Skeletal muscle satellite cell (primary cell): ENCODE data around the gene G6PC3.

Experiments
- H3K27me3 ChIP-seq: 2 replicates; pipeline ENCODE4 v1.7.0; 2013; ENCODE audit warnings: low read length; ENCODE audit not compliant: control insufficient read depth, insufficient read depth
- H3K36me3 ChIP-seq: 2 replicates; pipeline ENCODE4 v1.7.0; 2013; ENCODE audit warnings: mild to moderate bottlenecking, control low read depth, low read length; ENCODE audit not compliant: insufficient read depth
- H3K4me1 ChIP-seq: 2 replicates; pipeline ENCODE4 v1.7.0; 2013; ENCODE audit warnings: low read length; ENCODE audit not compliant: control insufficient read depth, insufficient read depth
- H3K4me2 ChIP-seq: 2 replicates; pipeline ENCODE4 v1.7.0; 2013; ENCODE audit warnings: mild to moderate bottlenecking, low read length
- H3K4me3 ChIP-seq: 2 replicates; pipeline ENCODE4 v1.7.0; 2013; ENCODE audit warnings: low read length
- H3K9ac ChIP-seq: 2 replicates; pipeline ENCODE4 v1.7.0; 2013; ENCODE audit warnings: mild to moderate bottlenecking, low read depth, low read length, moderate library complexity
- H3K9me3 ChIP-seq: replicated peaks from 2 replicates; pipeline ENCODE4 v1.7.0; 2013; ENCODE audit warnings: mild to moderate bottlenecking, control low read depth, low read length

The G6PC3 gene

GRCh38 chr17:44063704-44064639 is 6.6 kb upstream of the G6PC3 start:
- H3K4me3 ChIP-seq: peak overlapping the region; percentile 1
- H3K4me1 ChIP-seq: peaks cover 19% of the 10 kb centered on the region
- no peaks in the 10 kb centered on the region for H3K27me3 ChIP-seq
- peak overlapping the region; percentile 5 for H3K4me2 ChIP-seq
- peaks cover 43% of the 10 kb centered on the region for H3K36me3 ChIP-seq
- no peak overlapping the region for H3K9ac ChIP-seq
- H3K9me3 ChIP-seq: no peaks in the 10 kb centered on the region

DNA sequence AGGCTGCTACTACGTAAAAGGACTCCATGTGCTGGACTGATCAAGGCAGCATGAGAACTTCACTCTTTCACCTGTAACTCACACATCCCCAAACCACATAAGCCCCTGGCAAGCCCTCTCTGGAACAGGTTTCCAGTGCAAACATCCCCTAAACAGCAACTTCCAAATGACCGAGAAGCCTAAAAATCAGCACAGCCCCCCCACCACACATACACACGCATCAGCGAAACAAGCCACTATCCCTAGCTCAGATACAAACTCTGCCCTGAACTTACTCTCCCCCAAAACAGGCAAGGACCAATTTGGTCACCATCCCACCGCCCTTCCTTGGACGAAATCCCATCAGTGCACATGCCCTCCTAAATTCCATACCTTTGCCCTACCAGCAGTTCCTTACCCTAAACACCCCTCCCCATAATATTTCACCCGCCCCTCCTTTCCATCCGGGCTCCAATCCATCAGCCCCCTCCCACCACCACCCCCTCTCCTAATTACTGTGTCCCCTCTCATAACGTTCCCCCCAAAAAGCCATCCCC is 4.8 kb upstream of the G6PC3 start:
- H3K36me3 ChIP-seq: peaks cover 29% of the 10 kb centered on the region
- peak overlapping the region; percentile 84 for H3K4me3 ChIP-seq
- H3K27me3 ChIP-seq: no peaks in the 10 kb centered on the region
- H3K4me1 ChIP-seq: peaks cover 24% of the 10 kb centered on the region
- H3K9ac ChIP-seq: peak overlapping the region; percentile 94
- peak overlapping the region; percentile 91 for H3K4me2 ChIP-seq
- H3K9me3 ChIP-seq: no peaks in the 10 kb centered on the region

- Histone ChIP-seq H3K9ac (peak within 1 kb of the TSS; percentile 94), H3K27me3 (no peaks in the 10 kb centered on the region), H3K36me3 (peaks cover 26% of the 10 kb centered on the region), H3K9me3 (no peaks in the 10 kb centered on the region), H3K4me3 (peak within 1 kb of the TSS; percentile 84), H3K4me1 (peaks cover 24% of the 10 kb centered on the region), H3K4me2 (peak within 1 kb of the TSS; percentile 91)
Measured at GRCh38 chr17:44066204-44066930, 4.2 kb upstream of the G6PC3 start, which contains the start of gene LSM12. LSM12 (minus strand) TSS chr17:44066671; CDS start chr17:44066587, 84 bp downstream.

- Histone ChIP-seq H3K4me1 (peaks cover 33% of the 10 kb centered on the region), H3K9me3 (no peaks in the 10 kb centered on the region), H3K36me3 (peaks cover 16% of the 10 kb centered on the region), H3K4me2 (no peak overlapping the region), H3K9ac (no peak overlapping the region), H3K4me3 (no peak overlapping the region), H3K27me3 (no peaks in the 10 kb centered on the region)
Measured at GRCh38 chr17:44067545-44067940, 3.0 kb upstream of the G6PC3 start.

DNA sequence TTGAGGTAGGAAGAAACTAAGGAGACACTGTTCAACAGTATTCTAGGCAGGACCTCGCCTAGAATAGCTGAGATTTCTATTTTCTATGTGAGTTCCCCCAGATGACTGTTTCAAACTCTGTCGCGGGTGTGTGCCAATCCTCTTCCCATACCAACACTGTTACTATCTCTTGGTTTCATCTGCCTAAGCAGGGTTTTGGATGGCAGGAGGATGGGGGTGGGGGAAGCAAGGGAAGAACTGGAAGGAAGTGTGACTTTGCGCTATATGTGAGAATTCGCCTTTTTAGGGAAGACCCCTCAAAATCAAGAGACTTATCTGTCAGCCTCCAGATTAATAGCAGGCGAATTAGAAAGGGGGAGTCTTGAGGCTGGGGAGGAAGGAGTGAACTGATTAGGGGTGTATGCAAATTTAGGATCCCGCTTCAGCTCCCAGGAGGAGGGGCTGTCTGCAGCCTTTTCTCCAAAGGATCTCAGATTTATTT is 521 bp upstream of the G6PC3 start:
- Histone ChIP-seq H3K9me3 (no peaks in the 10 kb centered on the region), H3K27me3 (no peaks in the 10 kb centered on the region), H3K4me2 (peak overlapping the region; percentile 79), H3K4me3 (peak overlapping the region; percentile 62), H3K4me1 (peaks cover 27% of the 10 kb centered on the region), H3K9ac (peak overlapping the region; percentile 80), H3K36me3 (peaks cover 6% of the 10 kb centered on the region)

DNA sequence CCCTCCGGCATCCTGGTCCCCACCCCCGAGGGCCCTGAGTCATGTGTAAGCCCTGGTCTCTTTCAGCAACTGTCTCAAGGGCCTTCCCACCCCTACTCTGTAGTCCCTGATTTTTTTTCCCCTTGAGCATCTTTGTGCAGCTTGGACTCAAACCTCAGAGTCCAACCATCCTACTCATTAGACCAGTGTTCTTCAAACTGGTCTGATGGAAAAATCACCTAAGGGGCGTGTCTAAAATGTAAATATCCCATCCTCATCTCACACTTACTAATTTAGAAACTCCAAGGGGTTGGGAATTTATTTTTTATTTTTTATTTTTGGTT is 624 bp downstream of the G6PC3 start:
- Histone ChIP-seq H3K4me3 (peak overlapping the region; percentile 75), H3K36me3 (peaks cover 17% of the 10 kb centered on the region), H3K4me1 (peaks cover 24% of the 10 kb centered on the region), H3K9me3 (no peaks in the 10 kb centered on the region), H3K4me2 (peak overlapping the region; percentile 96), H3K27me3 (no peaks in the 10 kb centered on the region), H3K9ac (peak overlapping the region; percentile 81)

DNA sequence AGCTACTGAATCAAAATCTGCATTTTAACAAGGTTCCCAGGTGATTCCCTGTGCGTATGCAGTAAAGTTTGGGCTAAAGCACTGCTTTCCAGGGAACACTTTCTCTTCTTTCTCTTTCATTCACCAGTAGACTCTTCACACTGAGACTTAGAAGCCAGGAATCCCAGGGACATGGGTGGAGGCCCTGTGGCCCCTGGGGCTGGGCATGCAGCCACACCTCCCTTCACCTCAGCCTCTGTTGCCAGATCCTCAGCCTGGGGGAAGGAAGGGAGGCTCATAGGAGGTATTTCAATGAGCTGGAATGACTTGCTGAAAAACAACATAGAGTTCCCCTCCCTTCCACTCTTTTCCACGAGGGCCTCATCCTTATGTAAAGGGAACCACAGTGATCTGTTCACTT is 1.2 kb downstream of the G6PC3 start:
- Histone ChIP-seq H3K9ac (peak overlapping the region; percentile 81), H3K4me1 (peaks cover 23% of the 10 kb centered on the region), H3K4me3 (peak overlapping the region; percentile 75)

DNA sequence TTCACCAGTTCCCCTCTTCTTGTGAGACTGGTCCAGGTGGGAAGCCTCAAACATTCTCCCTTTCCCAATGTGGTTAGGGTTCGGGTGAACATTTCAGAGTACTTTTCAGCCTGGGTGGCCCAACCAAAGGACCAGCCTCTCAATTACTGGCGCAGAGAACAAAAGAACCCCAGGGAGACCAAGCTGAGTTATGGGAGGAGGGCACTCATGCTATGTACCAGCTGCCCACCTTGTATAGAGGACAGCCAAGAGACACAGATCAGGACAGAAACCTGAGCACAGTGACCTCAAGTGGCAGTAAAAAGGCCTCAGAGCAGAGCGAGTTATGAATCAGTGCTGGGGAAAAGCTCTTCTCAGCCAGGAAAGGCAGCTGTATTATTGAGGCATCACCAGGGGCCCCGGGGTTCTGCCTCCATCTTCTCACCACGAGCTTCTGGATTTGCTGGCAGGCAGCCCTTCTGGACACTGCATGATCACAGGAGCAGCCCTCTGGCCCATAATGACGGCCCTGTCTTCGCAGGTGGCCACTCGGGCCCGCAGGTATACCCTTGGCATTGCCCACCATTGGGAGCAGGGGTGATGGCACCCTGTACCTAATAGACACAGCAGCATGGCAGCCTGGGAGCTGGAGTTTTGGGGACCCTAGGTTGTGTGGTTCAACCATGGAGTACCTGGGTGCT is 3.8 kb downstream of the G6PC3 start:
- Histone ChIP-seq H3K9me3 (no peaks in the 10 kb centered on the region), H3K36me3 (peaks cover 43% of the 10 kb centered on the region), H3K4me2 (no peak overlapping the region), H3K27me3 (no peaks in the 10 kb centered on the region), H3K4me3 (no peak overlapping the region), H3K9ac (no peak overlapping the region), H3K4me1 (peaks cover 14% of the 10 kb centered on the region)

More for the DNA sequence above, 1.2 kb downstream of the G6PC3 start:
- Histone ChIP-seq H3K4me2 (peak overlapping the region; percentile 96), H3K9me3 (no peaks in the 10 kb centered on the region), H3K36me3 (peaks cover 24% of the 10 kb centered on the region), H3K27me3 (no peaks in the 10 kb centered on the region)

- no peak overlapping the region for H3K4me2 ChIP-seq
- no peak overlapping the region for H3K4me3 ChIP-seq
- H3K27me3 ChIP-seq: no peaks in the 10 kb centered on the region
- peaks cover 43% of the 10 kb centered on the region for H3K36me3 ChIP-seq
- H3K9ac ChIP-seq: no peak overlapping the region
- H3K9me3 ChIP-seq: no peaks in the 10 kb centered on the region
- H3K4me1 ChIP-seq: peaks cover 12% of the 10 kb centered on the region
Measured at GRCh38 chr17:44074911-44075285, 4.4 kb downstream of the G6PC3 start.

GRCh38 chr17:44075598-44076293 is 5.2 kb downstream of the G6PC3 start:
- H3K36me3 ChIP-seq: peaks cover 43% of the 10 kb centered on the region
- peaks cover 8% of the 10 kb centered on the region for H3K4me1 ChIP-seq
- no peak overlapping the region for H3K4me3 ChIP-seq
- H3K9ac ChIP-seq: no peak overlapping the region
- no peaks in the 10 kb centered on the region for H3K9me3 ChIP-seq
- H3K27me3 ChIP-seq: no peaks in the 10 kb centered on the region
- H3K4me2 ChIP-seq: no peak overlapping the region
